WTC11 (cell line): ENCODE measurements around the gene C2orf15. TPM values are rescaled to one million over a fixed set of nuclear protein-coding genes. Genes with fewer than 3 reads are reported as not detected.

Experiments used
- ATAC-seq: fragments of 200-7000 bp; cut with Tn5 transposase; 2 replicates; pipeline ENCODE4 v1.10.0; 2021; ENCODE audit warnings: mild to moderate bottlenecking, moderate library complexity
- CTCF ChIA-PET: fragments of 300-600 bp; sonication (Branson Sonifier 250); formaldehyde crosslinking; loops from one replicate; lab custom pipeline; 2021; ENCODE audit warnings: antibody characterized with exemption; lab: Charles Lee
- POLR2A ChIA-PET: fragments of 350-600 bp; sonication (Branson Sonifier 250); formaldehyde crosslinking; loops from one replicate; lab custom pipeline; 2021; ENCODE audit warnings: antibody characterized with exemption; lab: Charles Lee
- DNase-seq: peaks from one replicate; pipeline ENCODE4 v3.0.0; 2021; ENCODE audit warnings: low spot score
- H3K27ac Mint-ChIP-seq: 2 replicates; pipeline ENCODE4 v1.8.0; 2021; ENCODE audit warnings: mixed read lengths
- H3K27me3 Mint-ChIP-seq: 2 replicates; pipeline ENCODE4 v1.8.0; 2021; ENCODE audit warnings: low read depth, mild to moderate bottlenecking, moderate library complexity, mixed read lengths
- H3K36me3 Mint-ChIP-seq: 2 replicates; pipeline ENCODE4 v1.8.0; 2021; ENCODE audit warnings: mixed read lengths
- H3K4me1 Mint-ChIP-seq: 2 replicates; pipeline ENCODE4 v1.8.0; 2022; ENCODE audit warnings: mixed read lengths
- H3K4me3 Mint-ChIP-seq: 2 replicates; pipeline ENCODE4 v1.8.0; 2021; ENCODE audit warnings: mild to moderate bottlenecking, moderate library complexity, mixed read lengths
- H3K9me3 Mint-ChIP-seq: 2 replicates; pipeline ENCODE4 v1.8.0; 2021; ENCODE audit warnings: mixed read lengths
- AFF4 ChIP-seq: sonication (generic); formaldehyde crosslinking; IDR thresholded peaks from 2 replicates; pipeline ENCODE4 v1.8.1; 2023; ENCODE audit warnings: mild to moderate bottlenecking, missing genetic modification reagents, borderline replicate concordance
- CDX4 ChIP-seq: fragments of 250-450 bp; sonication (Bioruptor Pico); IDR thresholded peaks from 2 replicates; pipeline ENCODE4 v1.9.0; 2021; ENCODE audit warnings: moderate library complexity, mild to moderate bottlenecking, inconsistent platforms, borderline replicate concordance
- ELF4 ChIP-seq: sonication (generic); formaldehyde crosslinking; IDR thresholded peaks from 2 replicates; pipeline ENCODE4 v1.8.1; 2022; ENCODE audit warnings: low read depth, mild to moderate bottlenecking, moderate library complexity, missing genetic modification reagents
- FOXK1 ChIP-seq: sonication (generic); formaldehyde crosslinking; IDR thresholded peaks from 2 replicates; pipeline ENCODE4 v1.8.0; 2022; ENCODE audit warnings: mild to moderate bottlenecking, moderate library complexity, missing genetic modification reagents
- FOXP4 ChIP-seq: sonication (generic); formaldehyde crosslinking; IDR thresholded peaks from 2 replicates; pipeline ENCODE4 v1.8.0; 2022; ENCODE audit warnings: mild to moderate bottlenecking, missing genetic modification reagents
- GABPB1 ChIP-seq: sonication (generic); formaldehyde crosslinking; IDR thresholded peaks from 2 replicates; pipeline ENCODE4 v1.8.1; 2023; ENCODE audit warnings: mild to moderate bottlenecking, missing genetic modification reagents
- HMGA2 ChIP-seq: fragments of 250-450 bp; sonication (Bioruptor Pico); IDR thresholded peaks from 2 replicates; pipeline ENCODE4 v1.4.0; 2021; ENCODE audit warnings: mild to moderate bottlenecking, moderate library complexity
- HMGXB4 ChIP-seq: sonication (generic); formaldehyde crosslinking; IDR thresholded peaks from 2 replicates; pipeline ENCODE4 v1.8.1; 2023; ENCODE audit warnings: mild to moderate bottlenecking, moderate library complexity, missing genetic modification reagents
- IRF2 ChIP-seq: sonication (generic); formaldehyde crosslinking; IDR thresholded peaks from 2 replicates; pipeline ENCODE4 v1.8.0; 2022; ENCODE audit warnings: low read depth, missing genetic modification reagents, borderline replicate concordance
- JAZF1 ChIP-seq: fragments of 250-450 bp; sonication (Bioruptor Pico); IDR thresholded peaks from 2 replicates; pipeline ENCODE4 v1.9.0; 2021; ENCODE audit warnings: moderate library complexity, mild to moderate bottlenecking, inconsistent platforms
- MAX ChIP-seq: sonication (generic); formaldehyde crosslinking; IDR thresholded peaks from 2 replicates; pipeline ENCODE4 v1.8.0; 2022; ENCODE audit warnings: mild to moderate bottlenecking, missing genetic modification reagents
- MLX ChIP-seq: sonication (generic); formaldehyde crosslinking; IDR thresholded peaks from 2 replicates; pipeline ENCODE4 v1.8.1; 2023; ENCODE audit warnings: mild to moderate bottlenecking, missing genetic modification reagents, moderate library complexity
- RORB ChIP-seq: fragments of 250-450 bp; sonication (Bioruptor Pico); IDR thresholded peaks from 2 replicates; pipeline ENCODE4 v1.9.0; 2021; ENCODE audit warnings: mild to moderate bottlenecking
- TEAD1 ChIP-seq: sonication (generic); formaldehyde crosslinking; IDR thresholded peaks from 2 replicates; pipeline ENCODE4 v1.8.0; 2022; ENCODE audit warnings: mild to moderate bottlenecking, missing genetic modification reagents
- USF1 ChIP-seq: sonication (generic); formaldehyde crosslinking; IDR thresholded peaks from 2 replicates; pipeline ENCODE4 v1.8.0; 2022; ENCODE audit warnings: mild to moderate bottlenecking, missing genetic modification reagents
- USF2 ChIP-seq: sonication (generic); formaldehyde crosslinking; IDR thresholded peaks from 2 replicates; pipeline ENCODE4 v1.8.1; 2023; ENCODE audit warnings: mild to moderate bottlenecking, missing genetic modification reagents, moderate library complexity
- ZNF317 ChIP-seq: sonication (generic); formaldehyde crosslinking; IDR thresholded peaks from 2 replicates; pipeline ENCODE4 v1.8.1; 2023; ENCODE audit warnings: low read depth, mild to moderate bottlenecking, moderate library complexity, missing genetic modification reagents, borderline replicate concordance
- ZNF425 ChIP-seq: fragments of 250-450 bp; sonication (Bioruptor Pico); conservative IDR thresholded peaks from 2 replicates; pipeline ENCODE4 v1.9.0; 2021; ENCODE audit warnings: mild to moderate bottlenecking
- total RNA-seq: library from RNA; stranded (reverse); gene quantifications from 3 replicates; pipeline ENCODE4 v1.2.3, GENCODE V29; 2021

C2orf15 gene
- total RNA-seq, 1 experiment from 2014 or later: 6.1 TPM

GRCh38 chr2:99104006-99104405 is 37.5 kb upstream of the C2orf15 start:
- POLR2A ChIA-PET: no interaction called here

More at GRCh38 chr2:99104006-99104405, 37.5 kb upstream of the C2orf15 start:
- Mint-ChIP-seq H3K27ac (no peak overlapping the region), H3K27me3 (no peaks in the 10 kb centered on the region), H3K36me3 (no peaks in the 10 kb centered on the region), H3K4me1 (no peaks in the 10 kb centered on the region), H3K9me3 (no peaks in the 10 kb centered on the region), H3K4me3 (no peak overlapping the region)
- ATAC-seq: no peak
- no peak for TF ChIP-seq JAZF1 (CRISPR knock-in tag)
- TF ChIP-seq HMGA2 (CRISPR knock-in tag): no peak
- TF ChIP-seq MAX (CRISPR knock-in tag): no peak
- no peak for TF ChIP-seq USF1 (CRISPR knock-in tag)
- TF ChIP-seq AFF4 (CRISPR knock-in tag): no peak
- no peak for TF ChIP-seq IRF2
- no peak for TF ChIP-seq HMGXB4 (CRISPR knock-in tag)
- TF ChIP-seq GABPB1 (CRISPR knock-in tag): no peak
- no peak for TF ChIP-seq FOXP4
- TF ChIP-seq ZNF425 (CRISPR knock-in tag): no peak
- no peak for TF ChIP-seq FOXK1 (CRISPR knock-in tag)
- TF ChIP-seq TEAD1 (CRISPR knock-in tag): no peak
- no peak for TF ChIP-seq USF2 (CRISPR knock-in tag)
- no peak for TF ChIP-seq ELF4
- no peak for TF ChIP-seq ZNF317 (CRISPR knock-in tag)
- TF ChIP-seq RORB (CRISPR knock-in tag): no peak
- no peak for TF ChIP-seq MLX (CRISPR knock-in tag)
- no peak for TF ChIP-seq CDX4 (CRISPR knock-in tag)
- CTCF ChIA-PET: no interaction called here
- no peak for DNase-seq
